Stimulated activated CD8-positive, alpha-beta memory T cell treated with anti-CD3 and anti-CD28 coated beads, Interleukin-7, amount 100 ng/mL, for 4 hours (primary cell): ENCODE measurements around the gene CFAP97D2.

Source experiments
- DNase-seq, 2 donors: peaks; one replicate each; pipeline ENCODE4 v3.0.0-alpha.2; 2020; ENCODE audit warnings: low read depth in 2 of 2

The CFAP97D2 gene

GRCh38 chr13:114268344-114269280 lies 89.6 kb downstream of the CFAP97D2 start:
- DNase-seq, result no peak

GRCh38 chr13:114269281-114269770 lies 90.3 kb downstream of the CFAP97D2 start:
- DNase-seq, result no peak
